Measurements from ENCODE around the gene ULK3.
A peak's percentile ranks its signal among the peaks of the same experiment; 100 is the strongest.

ULK3 gene

DNA sequence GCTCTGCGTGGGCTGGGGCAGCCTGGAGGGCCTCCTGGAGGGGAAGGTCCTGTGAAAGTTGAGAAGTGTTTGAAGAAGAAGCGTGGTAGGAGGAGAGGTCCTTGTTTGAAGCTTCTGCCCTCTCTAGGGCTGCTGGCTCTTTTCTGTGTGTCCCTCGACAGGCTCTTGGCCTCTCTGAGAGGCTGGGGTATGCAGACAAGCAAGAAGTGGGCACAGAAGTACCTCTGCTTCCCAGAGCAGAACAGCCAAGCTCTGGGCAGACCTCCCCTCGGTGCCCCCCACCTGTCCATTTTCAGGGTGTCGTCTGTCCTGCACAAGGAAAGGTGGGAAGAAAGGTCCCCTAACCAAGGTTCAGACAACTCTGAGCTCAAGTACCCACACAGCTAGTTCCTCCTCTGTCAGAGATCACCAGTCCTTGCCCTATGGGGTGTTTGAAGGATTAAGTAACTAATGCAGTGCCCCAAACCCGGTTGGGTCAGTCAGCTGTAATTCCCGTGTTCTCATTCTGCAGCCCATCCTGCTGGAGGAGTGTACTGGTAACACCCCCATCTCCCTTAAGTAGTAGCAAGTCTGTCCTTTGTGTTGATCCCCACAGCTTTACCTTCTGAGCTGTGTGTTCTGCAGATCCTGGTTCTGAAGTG, 54.8 kb downstream of the ULK3 start:
- no peaks in the 10 kb centered on the region for H3K27me3 ChIP-seq (ENCODE audit: insufficient read depth, poor library complexity, severe bottlenecking)
- peak overlapping the region; percentile 91 for H3K27ac ChIP-seq (replicated peaks)
- TF ChIP-seq GABPA (IDR thresholded peaks at IDR 0.05; ENCODE audit: low read depth) = no peak
- TF ChIP-seq, protein P1, sequence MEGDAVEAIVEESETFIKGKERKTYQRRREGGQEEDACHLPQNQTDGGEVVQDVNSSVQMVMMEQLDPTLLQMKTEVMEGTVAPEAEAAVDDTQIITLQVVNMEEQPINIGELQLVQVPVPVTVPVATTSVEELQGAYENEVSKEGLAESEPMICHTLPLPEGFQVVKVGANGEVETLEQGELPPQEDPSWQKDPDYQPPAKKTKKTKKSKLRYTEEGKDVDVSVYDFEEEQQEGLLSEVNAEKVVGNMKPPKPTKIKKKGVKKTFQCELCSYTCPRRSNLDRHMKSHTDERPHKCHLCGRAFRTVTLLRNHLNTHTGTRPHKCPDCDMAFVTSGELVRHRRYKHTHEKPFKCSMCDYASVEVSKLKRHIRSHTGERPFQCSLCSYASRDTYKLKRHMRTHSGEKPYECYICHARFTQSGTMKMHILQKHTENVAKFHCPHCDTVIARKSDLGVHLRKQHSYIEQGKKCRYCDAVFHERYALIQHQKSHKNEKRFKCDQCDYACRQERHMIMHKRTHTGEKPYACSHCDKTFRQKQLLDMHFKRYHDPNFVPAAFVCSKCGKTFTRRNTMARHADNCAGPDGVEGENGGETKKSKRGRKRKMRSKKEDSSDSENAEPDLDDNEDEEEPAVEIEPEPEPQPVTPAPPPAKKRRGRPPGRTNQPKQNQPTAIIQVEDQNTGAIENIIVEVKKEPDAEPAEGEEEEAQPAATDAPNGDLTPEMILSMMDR (IDR thresholded peaks at IDR 0.05; ENCODE audit: insufficient read depth, low read length) = no peak
- TF ChIP-seq, protein P2, sequence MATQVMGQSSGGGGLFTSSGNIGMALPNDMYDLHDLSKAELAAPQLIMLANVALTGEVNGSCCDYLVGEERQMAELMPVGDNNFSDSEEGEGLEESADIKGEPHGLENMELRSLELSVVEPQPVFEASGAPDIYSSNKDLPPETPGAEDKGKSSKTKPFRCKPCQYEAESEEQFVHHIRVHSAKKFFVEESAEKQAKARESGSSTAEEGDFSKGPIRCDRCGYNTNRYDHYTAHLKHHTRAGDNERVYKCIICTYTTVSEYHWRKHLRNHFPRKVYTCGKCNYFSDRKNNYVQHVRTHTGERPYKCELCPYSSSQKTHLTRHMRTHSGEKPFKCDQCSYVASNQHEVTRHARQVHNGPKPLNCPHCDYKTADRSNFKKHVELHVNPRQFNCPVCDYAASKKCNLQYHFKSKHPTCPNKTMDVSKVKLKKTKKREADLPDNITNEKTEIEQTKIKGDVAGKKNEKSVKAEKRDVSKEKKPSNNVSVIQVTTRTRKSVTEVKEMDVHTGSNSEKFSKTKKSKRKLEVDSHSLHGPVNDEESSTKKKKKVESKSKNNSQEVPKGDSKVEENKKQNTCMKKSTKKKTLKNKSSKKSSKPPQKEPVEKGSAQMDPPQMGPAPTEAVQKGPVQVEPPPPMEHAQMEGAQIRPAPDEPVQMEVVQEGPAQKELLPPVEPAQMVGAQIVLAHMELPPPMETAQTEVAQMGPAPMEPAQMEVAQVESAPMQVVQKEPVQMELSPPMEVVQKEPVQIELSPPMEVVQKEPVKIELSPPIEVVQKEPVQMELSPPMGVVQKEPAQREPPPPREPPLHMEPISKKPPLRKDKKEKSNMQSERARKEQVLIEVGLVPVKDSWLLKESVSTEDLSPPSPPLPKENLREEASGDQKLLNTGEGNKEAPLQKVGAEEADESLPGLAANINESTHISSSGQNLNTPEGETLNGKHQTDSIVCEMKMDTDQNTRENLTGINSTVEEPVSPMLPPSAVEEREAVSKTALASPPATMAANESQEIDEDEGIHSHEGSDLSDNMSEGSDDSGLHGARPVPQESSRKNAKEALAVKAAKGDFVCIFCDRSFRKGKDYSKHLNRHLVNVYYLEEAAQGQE (IDR thresholded peaks at IDR 0.05; ENCODE audit: insufficient replicate concordance, low read depth) = no peak
- TF ChIP-seq POLR2AphosphoS5 (IDR thresholded peaks at IDR 0.05; ENCODE audit: low read depth) = no peak
- TF ChIP-seq SPI1 (IDR thresholded peaks at IDR 0.05; ENCODE audit: borderline replicate concordance, low read depth) = no peak; the same call in 1 of the 2 replicates
- peak overlapping the region; percentile 43; the same call in 1 of the 2 replicates for H3K4me3 ChIP-seq (replicated peaks; ENCODE audit: insufficient read depth, low read length)
- DNase-seq (ENCODE audit: low read depth in 1 of 2, low spot score in 1 of 2) = peak; percentile 69 to 81

DNA sequence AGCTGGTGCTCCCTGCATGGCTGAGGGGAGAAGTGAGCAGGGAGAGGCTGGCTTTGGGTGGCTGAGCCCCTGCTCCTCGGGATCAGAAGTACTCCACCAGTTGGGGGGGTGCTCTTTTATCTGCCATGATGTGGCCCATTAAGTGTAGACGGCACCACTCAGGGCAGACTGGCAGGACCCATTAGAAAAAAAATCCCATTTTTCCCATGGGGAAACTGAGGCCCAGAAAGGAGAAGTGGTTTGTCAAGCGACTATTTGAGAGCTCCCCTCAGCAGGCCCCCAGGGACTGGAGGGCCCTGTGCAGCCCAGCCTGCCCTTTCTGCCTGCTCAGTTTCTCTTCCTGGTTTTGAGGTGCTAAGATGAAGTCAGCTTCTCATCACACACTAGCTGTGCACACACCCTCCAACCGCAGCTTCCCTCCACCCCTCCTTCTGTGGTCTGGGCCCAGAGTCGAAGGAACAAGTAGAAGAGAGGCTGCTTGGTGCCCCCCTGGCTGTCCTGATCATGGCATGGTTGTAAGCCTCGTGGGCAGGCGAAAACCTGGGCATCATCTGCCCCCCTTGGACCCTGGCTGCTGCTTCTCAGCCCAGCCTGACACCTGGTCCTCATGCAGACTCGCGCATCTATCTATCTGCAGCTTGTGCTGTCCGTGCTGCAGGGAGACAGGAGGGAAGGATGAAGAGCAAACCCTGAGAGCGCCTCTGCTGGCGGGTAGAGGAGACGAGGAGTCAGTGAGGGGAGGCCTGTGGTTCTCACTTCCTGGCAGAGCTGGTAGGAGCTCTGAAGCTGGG, 55.5 kb downstream of the ULK3 start:
- peak overlapping the region; percentile 91 for H3K27ac ChIP-seq (replicated peaks)
- TF ChIP-seq, protein P1 (IDR thresholded peaks at IDR 0.05; ENCODE audit: insufficient read depth, low read length) = peak; percentile 81
- TF ChIP-seq POLR2AphosphoS5 (IDR thresholded peaks at IDR 0.05; ENCODE audit: low read depth) (peak; percentile 17; the same call in 1 of the 2 replicates), SPI1 (IDR thresholded peaks at IDR 0.05; ENCODE audit: borderline replicate concordance, low read depth) (peak; percentile 92), GABPA (IDR thresholded peaks at IDR 0.05; ENCODE audit: low read depth) (no peak)
- TF ChIP-seq, protein P2 (IDR thresholded peaks at IDR 0.05; ENCODE audit: insufficient replicate concordance, low read depth) = no peak
- DNase-seq (ENCODE audit: low read depth in 1 of 2, low spot score in 1 of 2) = peak; percentile 89 to 99
- no peaks in the 10 kb centered on the region for H3K27me3 ChIP-seq (ENCODE audit: insufficient read depth, poor library complexity, severe bottlenecking)
- peak overlapping the region; percentile 19 for H3K4me3 ChIP-seq (replicated peaks; ENCODE audit: insufficient read depth, low read length)

DNA sequence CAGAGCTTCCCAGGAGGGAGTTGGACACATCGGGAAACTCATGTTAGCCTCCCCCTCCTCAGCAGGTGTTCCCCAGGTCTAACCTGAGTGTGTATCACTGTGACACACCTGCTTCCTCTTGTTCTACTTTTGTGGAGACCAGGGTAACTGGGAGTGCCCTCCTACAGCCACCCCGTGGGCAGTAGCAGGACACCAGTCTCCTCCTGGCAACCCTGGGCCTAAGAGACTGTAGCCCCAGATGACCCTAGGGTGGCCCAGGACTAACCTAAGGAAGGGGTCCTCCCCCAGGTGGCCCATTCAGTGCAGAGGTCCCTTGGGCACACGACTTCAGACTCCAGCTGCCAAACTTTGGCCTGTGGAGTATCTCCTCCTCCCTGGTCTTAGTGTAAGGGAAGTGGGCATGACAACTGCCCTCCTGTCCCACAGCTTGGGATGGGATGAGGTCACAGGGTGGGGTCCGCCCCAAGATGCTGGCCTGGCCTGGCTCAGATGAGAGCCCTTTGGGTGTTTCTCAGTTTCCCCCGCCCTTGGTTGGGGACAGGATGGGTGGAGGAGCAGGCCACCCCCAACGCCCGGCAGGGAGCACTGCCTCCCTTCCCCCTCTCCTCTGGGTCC, 56.3 kb downstream of the ULK3 start:
- Histone ChIP-seq H3K4me3 (replicated peaks; ENCODE audit: insufficient read depth, low read length) (peak overlapping the region; percentile 9; the same call in 1 of the 2 replicates), H3K27ac (replicated peaks) (peak overlapping the region; percentile 91), H3K27me3 (ENCODE audit: insufficient read depth, poor library complexity, severe bottlenecking) (no peaks in the 10 kb centered on the region)
- TF ChIP-seq, protein P2 (IDR thresholded peaks at IDR 0.05; ENCODE audit: insufficient replicate concordance, low read depth) = no peak
- TF ChIP-seq, protein P1 (IDR thresholded peaks at IDR 0.05; ENCODE audit: insufficient read depth, low read length) = no peak
- TF ChIP-seq SPI1 (IDR thresholded peaks at IDR 0.05; ENCODE audit: borderline replicate concordance, low read depth) (no peak), GABPA (IDR thresholded peaks at IDR 0.05; ENCODE audit: low read depth) (no peak), POLR2AphosphoS5 (IDR thresholded peaks at IDR 0.05; ENCODE audit: low read depth) (no peak)
- no peak for DNase-seq (ENCODE audit: low read depth in 1 of 2, low spot score in 1 of 2)
